ENCODE results near the gene PRKRA. TPM values are rescaled to one million over a fixed set of nuclear protein-coding genes. Genes with fewer than 3 reads are reported as not detected.

Gene PRKRA
- polyA plus RNA-seq, 1 of the 3 experiments (the other 2 are of a cell fraction) = 44.3 TPM

DNA sequence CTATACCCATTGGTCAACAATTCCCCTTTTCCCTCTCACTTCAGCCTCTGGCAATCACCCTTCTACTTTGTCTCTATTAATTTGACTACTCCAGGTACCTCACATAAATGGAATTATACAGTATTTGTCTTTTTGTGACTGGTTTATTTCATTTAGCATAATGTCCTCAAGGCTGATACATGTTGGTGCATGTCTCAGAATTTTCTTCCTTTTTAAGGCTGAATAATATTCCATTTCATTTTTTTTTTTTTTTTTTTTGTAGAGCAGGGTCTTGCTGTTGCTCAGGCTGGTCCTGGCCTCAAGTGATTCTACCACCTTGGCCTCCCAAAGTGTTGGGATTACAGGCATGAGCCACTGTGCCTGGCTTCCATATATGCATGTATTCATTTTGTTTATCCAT lies 25.5 kb upstream of the PRKRA start:
- DNase-seq = no peak
- Histone ChIP-seq H3K9me3 (no peaks in the 10 kb centered on the region), H2AFZ (ENCODE audit: low read depth) (no peak overlapping the region), H3K9me2 (no peaks in the 10 kb centered on the region), H4K20me1 (ENCODE audit: insufficient read depth) (peaks cover 6% of the 10 kb centered on the region), H3K27me3 (ENCODE audit: insufficient read depth) (no peaks in the 10 kb centered on the region), H3K9ac (no peak overlapping the region), H3K79me2 (ENCODE audit: insufficient read depth) (peaks cover 60% of the 10 kb centered on the region), H3K4me2 (0 out of 2 replicates have a peak overlapping the region, but pooled peaks have one; percentile 80), H3K4me1 (ENCODE audit: control insufficient read depth in 1 of 2, insufficient read depth in 2 of 2, low read depth in 1 of 2, low read length in 1 of 2) (peaks cover 7 to 19% of the 10 kb centered on the region in 2 experiments), H3K4me3 (ENCODE audit: low read depth in 2 of 2, low read length in 1 of 2) (no peak overlapping the region; a peak in 1 of 4 replicates), H3K36me3 (replicated peaks in 1 of 2; ENCODE audit: control insufficient read depth in 1 of 2, insufficient read depth in 2 of 2, low read length in 1 of 2) (peaks cover 0 to 5% of the 10 kb centered on the region in 2 experiments), H3F3A (replicated peaks; ENCODE audit: insufficient read depth) (peaks cover 19% of the 10 kb centered on the region), H3K27ac (ENCODE audit: low read depth in 2 of 2, low read length in 1 of 2) (no peak overlapping the region)
- ChIA-PET CTCF (no interaction called here), POLR2A (no interaction called here)
- TF ChIP-seq GATA2 (CRISPR knock-in tag; IDR thresholded peaks at IDR 0.05) (no peak), EP300 (IDR thresholded peaks at IDR 0.05; ENCODE audit: borderline replicate concordance in 1 of 2, low read depth in 1 of 2, low read length in 1 of 2) (no peak), MEF2A (IDR thresholded peaks at IDR 0.05; ENCODE audit: borderline replicate concordance, low read depth) (no peak), TEAD4 (IDR thresholded peaks at IDR 0.05; ENCODE audit: borderline replicate concordance, insufficient read depth) (no peak), FOSL2 (IDR thresholded peaks at IDR 0.05; ENCODE audit: borderline replicate concordance, low read depth) (no peak), RAD21 (IDR thresholded peaks at IDR 0.05; ENCODE audit: low read length) (no peak), TAF1 (IDR thresholded peaks at IDR 0.05; ENCODE audit: borderline replicate concordance, low read depth, low read length) (no peak), RFX5 (IDR thresholded peaks at IDR 0.05; ENCODE audit: low read length) (no peak), IRF3 (IDR thresholded peaks at IDR 0.05; ENCODE audit: low read depth, low read length) (no peak), RXRA (IDR thresholded peaks at IDR 0.05; ENCODE audit: borderline replicate concordance, low read depth) (no peak), SIN3A (IDR thresholded peaks at IDR 0.05; ENCODE audit: borderline replicate concordance, low read depth, low read length) (no peak), SMC3 (IDR thresholded peaks at IDR 0.05; ENCODE audit: low read depth, low read length) (no peak), FOXJ3 (CRISPR knock-in tag; IDR thresholded peaks at IDR 0.05) (no peak), GABPA (IDR thresholded peaks at IDR 0.05; ENCODE audit: low read depth) (no peak)
- TF ChIP-seq, protein P1, sequence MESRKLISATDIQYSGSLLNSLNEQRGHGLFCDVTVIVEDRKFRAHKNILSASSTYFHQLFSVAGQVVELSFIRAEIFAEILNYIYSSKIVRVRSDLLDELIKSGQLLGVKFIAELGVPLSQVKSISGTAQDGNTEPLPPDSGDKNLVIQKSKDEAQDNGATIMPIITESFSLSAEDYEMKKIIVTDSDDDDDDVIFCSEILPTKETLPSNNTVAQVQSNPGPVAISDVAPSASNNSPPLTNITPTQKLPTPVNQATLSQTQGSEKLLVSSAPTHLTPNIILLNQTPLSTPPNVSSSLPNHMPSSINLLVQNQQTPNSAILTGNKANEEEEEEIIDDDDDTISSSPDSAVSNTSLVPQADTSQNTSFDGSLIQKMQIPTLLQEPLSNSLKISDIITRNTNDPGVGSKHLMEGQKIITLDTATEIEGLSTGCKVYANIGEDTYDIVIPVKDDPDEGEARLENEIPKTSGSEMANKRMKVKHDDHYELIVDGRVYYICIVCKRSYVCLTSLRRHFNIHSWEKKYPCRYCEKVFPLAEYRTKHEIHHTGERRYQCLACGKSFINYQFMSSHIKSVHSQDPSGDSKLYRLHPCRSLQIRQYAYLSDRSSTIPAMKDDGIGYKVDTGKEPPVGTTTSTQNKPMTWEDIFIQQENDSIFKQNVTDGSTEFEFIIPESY (IDR thresholded peaks at IDR 0.05; ENCODE audit: borderline replicate concordance, low read depth) = no peak
- TF ChIP-seq, protein P2, sequence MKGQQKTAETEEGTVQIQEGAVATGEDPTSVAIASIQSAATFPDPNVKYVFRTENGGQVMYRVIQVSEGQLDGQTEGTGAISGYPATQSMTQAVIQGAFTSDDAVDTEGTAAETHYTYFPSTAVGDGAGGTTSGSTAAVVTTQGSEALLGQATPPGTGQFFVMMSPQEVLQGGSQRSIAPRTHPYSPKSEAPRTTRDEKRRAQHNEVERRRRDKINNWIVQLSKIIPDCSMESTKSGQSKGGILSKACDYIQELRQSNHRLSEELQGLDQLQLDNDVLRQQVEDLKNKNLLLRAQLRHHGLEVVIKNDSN (IDR thresholded peaks at IDR 0.05; ENCODE audit: borderline replicate concordance, low read depth) = no peak
- TF ChIP-seq, protein P3, sequence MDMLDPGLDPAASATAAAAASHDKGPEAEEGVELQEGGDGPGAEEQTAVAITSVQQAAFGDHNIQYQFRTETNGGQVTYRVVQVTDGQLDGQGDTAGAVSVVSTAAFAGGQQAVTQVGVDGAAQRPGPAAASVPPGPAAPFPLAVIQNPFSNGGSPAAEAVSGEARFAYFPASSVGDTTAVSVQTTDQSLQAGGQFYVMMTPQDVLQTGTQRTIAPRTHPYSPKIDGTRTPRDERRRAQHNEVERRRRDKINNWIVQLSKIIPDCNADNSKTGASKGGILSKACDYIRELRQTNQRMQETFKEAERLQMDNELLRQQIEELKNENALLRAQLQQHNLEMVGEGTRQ (IDR thresholded peaks at IDR 0.05; ENCODE audit: borderline replicate concordance, low read depth, low read length) = no peak

Data from SK-N-SH (cell line).